CD4-positive, alpha-beta T cell treated with Interleukin-2 at 100 ng/mL for 4 hours (primary cell): ENCODE results near the gene GADD45GIP1.
"Not testable (repeated sequence)": the region's sequence is repeated elsewhere in the genome, so short reads cannot be mapped to it uniquely, and the experiment has no call there.

Experiments
- DNase-seq: peaks from one replicate; pipeline ENCODE4 v3.0.0-alpha.2; 2020; ENCODE audit warnings: low spot score

GADD45GIP1 gene

GRCh38 chr19:12957389-12957952 is 448 bp upstream of the GADD45GIP1 start:
- not testable (repeated sequence) for DNase-seq

DNA sequence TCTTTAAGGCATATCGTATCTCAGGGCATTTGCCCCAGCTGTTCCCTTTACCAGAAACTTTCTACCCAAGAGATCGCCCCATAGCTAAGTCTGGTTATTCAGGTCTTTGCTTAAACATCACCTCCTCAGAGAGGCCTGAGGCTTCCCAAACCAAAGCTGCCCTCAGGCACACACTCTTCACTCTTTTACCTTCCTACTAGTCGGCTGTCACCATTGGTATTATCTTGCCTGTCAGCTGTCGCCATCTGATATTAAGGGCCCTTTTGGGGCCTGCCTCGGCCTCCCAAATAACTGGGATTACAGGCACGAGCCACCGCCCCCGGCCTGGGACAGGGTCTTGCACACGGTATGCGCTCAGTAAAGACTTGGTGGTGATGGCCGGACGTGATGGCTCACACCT is 1.0 kb downstream of the GADD45GIP1 start:
- DNase-seq: no peak

- DNase-seq: not testable (repeated sequence)
These were observed 1.4 kb downstream of the GADD45GIP1 start for GRCh38 chr19:12955575-12955974.

- no peak for DNase-seq
These were observed 2.4 kb downstream of the GADD45GIP1 start for GRCh38 chr19:12954612-12954962.

- no peak for DNase-seq
These were observed 3.0 kb downstream of the GADD45GIP1 start for GRCh38 chr19:12953799-12954611.

DNA sequence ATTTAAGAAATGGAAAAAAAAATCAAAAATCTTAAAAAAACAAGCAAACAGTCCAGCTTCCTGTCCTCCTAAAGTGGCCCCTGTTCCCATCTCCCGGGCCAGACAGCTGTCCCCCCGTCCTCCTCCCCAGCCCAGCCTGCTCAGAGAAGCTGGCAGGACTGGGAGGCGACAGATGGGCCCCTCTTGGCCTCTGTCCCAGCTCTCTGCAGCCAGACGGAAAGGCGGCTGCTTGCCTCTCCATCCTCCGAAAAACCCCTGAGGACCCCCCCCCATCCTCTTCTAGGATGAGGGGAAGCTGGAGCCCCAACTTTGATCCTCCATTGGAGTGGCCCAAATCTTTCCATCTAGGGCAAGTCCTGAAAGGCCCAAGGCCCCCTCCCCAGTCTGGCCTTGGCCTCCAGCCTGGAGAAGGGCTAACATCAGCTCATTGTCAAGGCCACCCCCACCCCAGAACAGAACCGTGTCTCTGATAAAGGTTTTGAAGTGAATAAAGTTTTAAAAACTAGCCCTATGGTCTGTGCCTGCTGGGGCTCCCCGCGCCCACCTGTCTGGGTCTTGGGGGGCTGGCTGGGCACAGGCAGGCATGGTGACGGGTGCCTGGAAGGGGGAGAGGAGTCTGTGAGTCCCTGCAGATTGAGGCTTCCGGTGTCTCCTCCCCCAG is 3.8 kb downstream of the GADD45GIP1 start:
- DNase-seq: no peak

DNA sequence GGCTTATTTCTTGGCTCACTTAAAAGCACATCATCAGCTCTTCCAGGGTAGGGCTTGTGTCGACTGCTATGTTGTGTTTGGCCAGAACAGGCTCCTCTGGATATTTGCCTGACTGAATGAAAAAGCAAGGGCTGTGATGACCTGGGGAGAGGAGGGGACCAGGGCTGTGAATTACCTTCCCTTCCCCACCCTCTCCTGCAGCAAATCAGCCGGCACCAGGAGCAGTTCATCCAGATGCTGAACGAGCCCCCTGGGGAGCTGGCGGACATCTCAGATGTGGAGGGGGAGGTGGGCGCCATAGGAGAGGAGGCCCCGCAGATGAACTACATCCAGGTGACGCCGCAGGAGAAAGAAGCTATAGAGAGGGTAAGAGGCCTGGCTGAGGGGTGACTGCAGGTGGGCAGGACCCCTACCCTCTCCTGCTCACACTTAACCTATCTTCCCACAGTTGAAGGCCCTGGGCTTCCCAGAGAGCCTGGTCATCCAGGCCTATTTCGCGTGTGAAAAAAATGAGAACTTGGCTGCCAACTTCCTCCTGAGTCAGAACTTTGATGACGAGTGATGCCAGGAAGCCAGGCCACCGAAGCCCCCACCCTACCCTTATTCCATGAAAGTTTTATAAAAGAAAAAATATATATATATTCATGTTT is 4.4 kb downstream of the GADD45GIP1 start:
- no peak for DNase-seq

- DNase-seq: not testable (repeated sequence)
These were observed 5.0 kb downstream of the GADD45GIP1 start for GRCh38 chr19:12952050-12952449.

DNA sequence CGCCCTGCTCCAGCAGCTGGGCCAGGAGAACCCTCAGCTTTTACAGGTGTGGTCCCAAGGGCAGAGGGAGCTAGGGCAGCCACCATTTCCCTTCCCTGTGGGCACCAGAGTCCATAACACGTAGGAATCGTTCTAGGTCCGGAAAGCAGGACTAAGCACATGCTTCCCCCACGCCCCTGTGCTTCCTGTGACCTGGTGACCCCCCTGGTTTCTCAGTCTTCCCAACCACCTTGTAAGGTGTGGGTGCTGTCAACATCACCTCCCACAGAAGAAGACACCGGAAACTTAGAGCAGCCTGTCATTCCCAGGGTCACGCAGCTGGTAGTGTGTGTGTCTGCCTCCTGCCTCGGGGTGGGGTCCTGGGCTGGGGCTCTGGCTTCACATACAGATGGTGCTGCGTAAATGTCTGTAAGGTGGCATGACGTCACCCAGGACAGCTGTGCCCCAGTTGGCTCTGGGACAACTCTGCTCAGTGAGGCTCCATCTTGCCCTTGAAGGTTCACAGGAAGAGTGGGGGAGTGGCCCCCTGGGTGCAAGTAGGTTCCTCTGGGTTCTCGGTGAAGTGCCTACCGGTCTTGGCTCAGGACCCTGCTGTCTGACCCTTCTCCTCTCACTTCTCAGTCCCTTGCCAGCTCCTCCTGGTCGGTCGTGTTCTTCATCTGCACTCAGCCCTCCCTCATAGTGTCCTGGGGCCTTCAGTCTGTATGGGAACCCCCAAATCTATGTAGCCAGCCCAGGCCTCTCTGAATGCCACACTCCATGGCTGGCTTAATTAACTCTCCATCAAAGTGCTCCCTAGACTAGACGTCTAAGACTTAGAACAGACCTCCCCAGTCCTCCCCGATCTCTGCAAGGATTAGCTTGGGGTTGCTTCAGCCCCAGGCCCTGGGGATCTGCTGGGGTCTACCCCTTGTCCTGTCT is 7.4 kb downstream of the GADD45GIP1 start:
- no peak for DNase-seq

DNA sequence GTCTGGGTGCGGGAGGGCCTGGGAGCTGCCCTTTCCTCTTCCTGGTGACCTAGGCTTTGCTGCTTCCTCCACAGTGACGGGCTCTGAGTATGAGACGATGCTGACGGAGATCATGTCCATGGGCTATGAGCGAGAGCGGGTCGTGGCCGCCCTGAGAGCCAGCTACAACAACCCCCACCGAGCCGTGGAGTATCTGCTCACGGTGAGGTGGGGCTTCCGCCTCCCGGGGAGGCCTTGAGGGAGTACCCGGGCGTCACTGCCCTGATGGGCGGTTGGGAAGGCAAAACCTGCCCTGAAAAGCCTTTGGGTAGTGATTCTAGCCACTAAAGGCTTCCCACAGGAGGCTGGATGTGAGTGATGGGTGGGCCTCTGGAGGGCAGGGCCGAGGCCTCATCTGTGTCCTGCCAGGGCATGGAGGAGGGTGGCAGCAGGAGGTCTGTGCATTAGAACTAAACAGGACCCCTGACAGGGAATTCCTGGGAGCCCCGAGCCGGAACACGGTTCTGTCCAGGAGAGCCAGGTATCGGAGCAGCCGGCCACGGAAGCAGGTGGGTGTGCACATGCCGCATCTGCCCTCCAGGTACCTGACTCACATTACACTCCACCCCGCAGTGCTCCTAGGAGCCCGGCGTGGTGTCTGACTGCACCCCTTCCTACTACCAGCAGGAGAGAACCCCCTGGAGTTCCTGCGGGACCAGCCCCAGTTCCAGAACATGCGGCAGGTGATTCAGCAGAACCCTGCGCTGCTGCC is 8.2 kb downstream of the GADD45GIP1 start:
- DNase-seq: no peak

- no peak for DNase-seq
These were observed 9.1 kb downstream of the GADD45GIP1 start for GRCh38 chr19:12947702-12948611.

- no peak for DNase-seq
These were observed 10.1 kb downstream of the GADD45GIP1 start for GRCh38 chr19:12946731-12947496.

GRCh38 chr19:12946092-12946721 is 10.8 kb downstream of the GADD45GIP1 start:
- DNase-seq: no peak

DNA sequence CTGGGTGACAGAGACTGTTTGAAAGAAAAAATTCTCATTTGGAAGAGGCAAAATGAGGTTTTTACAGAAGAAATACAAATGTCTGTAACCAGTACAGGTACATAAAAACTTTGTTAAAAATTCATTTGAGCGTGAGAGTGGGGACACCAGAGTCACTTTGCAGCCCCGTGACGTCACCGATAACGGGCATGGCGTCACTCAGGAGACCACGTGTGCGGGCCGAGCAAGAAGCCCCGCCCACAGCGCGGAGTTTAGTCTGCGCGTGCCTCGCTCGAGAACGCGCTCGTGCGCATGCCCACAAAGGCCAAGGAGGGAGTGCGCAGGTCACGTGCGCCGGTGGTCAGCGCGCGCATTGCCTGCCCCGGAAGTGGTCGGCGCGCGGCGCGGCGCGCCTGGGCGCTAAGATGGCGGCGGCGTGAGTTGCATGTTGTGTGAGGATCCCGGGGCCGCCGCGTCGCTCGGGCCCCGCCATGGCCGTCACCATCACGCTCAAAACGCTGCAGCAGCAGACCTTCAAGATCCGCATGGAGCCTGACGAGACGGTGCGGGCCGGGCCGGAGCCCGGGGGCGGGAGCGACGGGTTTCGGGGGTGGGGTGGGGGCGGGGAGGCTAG is 11.4 kb downstream of the GADD45GIP1 start, which contains the start of gene RAD23A:
Gene RAD23A, plus strand, starts transcription at position 384 of the 613 bp plus-strand sequence. Its CDS starts 87 bp downstream, at position 471.
- peak; percentile 98 for DNase-seq

GRCh38 chr19:12944104-12944674 is 12.8 kb downstream of the GADD45GIP1 start:
- DNase-seq: no peak

GRCh38 chr19:12943437-12944044 is 13.5 kb downstream of the GADD45GIP1 start:
- DNase-seq: no peak

- no peak for DNase-seq
These were observed 16.1 kb downstream of the GADD45GIP1 start for GRCh38 chr19:12940897-12941296.
